WTC11 (cell line): ENCODE data around the gene ATG9B.

ENCODE experiments used
- ATF3 ChIP-seq: sonication (generic); formaldehyde crosslinking; conservative IDR thresholded peaks from 2 replicates; pipeline ENCODE4 v1.8.1; 2022; ENCODE audit warnings: mild to moderate bottlenecking, missing genetic modification reagents
- KAT7 ChIP-seq: sonication (generic); formaldehyde crosslinking; IDR thresholded peaks from 2 replicates; pipeline ENCODE4 v1.8.1; 2023; ENCODE audit warnings: missing genetic modification reagents, mild to moderate bottlenecking, borderline replicate concordance
- SP1 ChIP-seq: sonication (generic); formaldehyde crosslinking; conservative IDR thresholded peaks from 2 replicates; pipeline ENCODE4 v1.8.1; 2022; ENCODE audit warnings: missing genetic modification reagents
- ZNF423 ChIP-seq: fragments of 250-450 bp; sonication (Bioruptor Pico); IDR thresholded peaks from 2 replicates; pipeline ENCODE4 v2.1.2; 2022; ENCODE audit warnings: mild to moderate bottlenecking, moderate library complexity
- TF ChIP-seq, protein P1 (sequence below): sonication (generic); formaldehyde crosslinking; IDR thresholded peaks from 2 replicates; pipeline ENCODE4 v1.8.0; 2023; ENCODE audit warnings: missing genetic modification reagents
- TF ChIP-seq, protein P2 (sequence below): sonication (generic); formaldehyde crosslinking; IDR thresholded peaks from 2 replicates; pipeline ENCODE4 v1.8.1; 2023; ENCODE audit warnings: mild to moderate bottlenecking, missing genetic modification reagents, moderate library complexity
- TF ChIP-seq, protein P3 (sequence below): fragments of 200-600 bp; IDR thresholded peaks from 2 replicates; pipeline ENCODE4 v1.8.0; 2022; ENCODE audit warnings: antibody characterized with exemption
- TF ChIP-seq, protein P4 (sequence below): sonication (generic); formaldehyde crosslinking; IDR thresholded peaks from 2 replicates; pipeline ENCODE4 v1.8.0; 2022; ENCODE audit warnings: mild to moderate bottlenecking, missing genetic modification reagents

GRCh38 chr7:151028131-151028947 lies 4.0 kb upstream of the ATG9B start, which contains the start of gene ABCB8:
- TF ChIP-seq, protein P1, sequence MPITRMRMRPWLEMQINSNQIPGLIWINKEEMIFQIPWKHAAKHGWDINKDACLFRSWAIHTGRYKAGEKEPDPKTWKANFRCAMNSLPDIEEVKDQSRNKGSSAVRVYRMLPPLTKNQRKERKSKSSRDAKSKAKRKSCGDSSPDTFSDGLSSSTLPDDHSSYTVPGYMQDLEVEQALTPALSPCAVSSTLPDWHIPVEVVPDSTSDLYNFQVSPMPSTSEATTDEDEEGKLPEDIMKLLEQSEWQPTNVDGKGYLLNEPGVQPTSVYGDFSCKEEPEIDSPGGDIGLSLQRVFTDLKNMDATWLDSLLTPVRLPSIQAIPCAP (CRISPR knock-in tag) = no peak
- TF ChIP-seq SP1 (CRISPR knock-in tag) = peak; percentile 97
- TF ChIP-seq, protein P2, sequence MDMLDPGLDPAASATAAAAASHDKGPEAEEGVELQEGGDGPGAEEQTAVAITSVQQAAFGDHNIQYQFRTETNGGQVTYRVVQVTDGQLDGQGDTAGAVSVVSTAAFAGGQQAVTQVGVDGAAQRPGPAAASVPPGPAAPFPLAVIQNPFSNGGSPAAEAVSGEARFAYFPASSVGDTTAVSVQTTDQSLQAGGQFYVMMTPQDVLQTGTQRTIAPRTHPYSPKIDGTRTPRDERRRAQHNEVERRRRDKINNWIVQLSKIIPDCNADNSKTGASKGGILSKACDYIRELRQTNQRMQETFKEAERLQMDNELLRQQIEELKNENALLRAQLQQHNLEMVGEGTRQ (CRISPR knock-in tag) = no peak
- TF ChIP-seq ATF3 = no peak
- TF ChIP-seq, protein P3, sequence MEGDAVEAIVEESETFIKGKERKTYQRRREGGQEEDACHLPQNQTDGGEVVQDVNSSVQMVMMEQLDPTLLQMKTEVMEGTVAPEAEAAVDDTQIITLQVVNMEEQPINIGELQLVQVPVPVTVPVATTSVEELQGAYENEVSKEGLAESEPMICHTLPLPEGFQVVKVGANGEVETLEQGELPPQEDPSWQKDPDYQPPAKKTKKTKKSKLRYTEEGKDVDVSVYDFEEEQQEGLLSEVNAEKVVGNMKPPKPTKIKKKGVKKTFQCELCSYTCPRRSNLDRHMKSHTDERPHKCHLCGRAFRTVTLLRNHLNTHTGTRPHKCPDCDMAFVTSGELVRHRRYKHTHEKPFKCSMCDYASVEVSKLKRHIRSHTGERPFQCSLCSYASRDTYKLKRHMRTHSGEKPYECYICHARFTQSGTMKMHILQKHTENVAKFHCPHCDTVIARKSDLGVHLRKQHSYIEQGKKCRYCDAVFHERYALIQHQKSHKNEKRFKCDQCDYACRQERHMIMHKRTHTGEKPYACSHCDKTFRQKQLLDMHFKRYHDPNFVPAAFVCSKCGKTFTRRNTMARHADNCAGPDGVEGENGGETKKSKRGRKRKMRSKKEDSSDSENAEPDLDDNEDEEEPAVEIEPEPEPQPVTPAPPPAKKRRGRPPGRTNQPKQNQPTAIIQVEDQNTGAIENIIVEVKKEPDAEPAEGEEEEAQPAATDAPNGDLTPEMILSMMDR = no peak
- no peak for TF ChIP-seq ZNF423 (CRISPR knock-in tag)
- TF ChIP-seq, protein P4, sequence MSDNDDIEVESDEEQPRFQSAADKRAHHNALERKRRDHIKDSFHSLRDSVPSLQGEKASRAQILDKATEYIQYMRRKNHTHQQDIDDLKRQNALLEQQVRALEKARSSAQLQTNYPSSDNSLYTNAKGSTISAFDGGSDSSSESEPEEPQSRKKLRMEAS (CRISPR knock-in tag) = no peak
- no peak for TF ChIP-seq KAT7 (CRISPR knock-in tag)
